ENCODE results near the gene MCC.

The MCC gene

DNA sequence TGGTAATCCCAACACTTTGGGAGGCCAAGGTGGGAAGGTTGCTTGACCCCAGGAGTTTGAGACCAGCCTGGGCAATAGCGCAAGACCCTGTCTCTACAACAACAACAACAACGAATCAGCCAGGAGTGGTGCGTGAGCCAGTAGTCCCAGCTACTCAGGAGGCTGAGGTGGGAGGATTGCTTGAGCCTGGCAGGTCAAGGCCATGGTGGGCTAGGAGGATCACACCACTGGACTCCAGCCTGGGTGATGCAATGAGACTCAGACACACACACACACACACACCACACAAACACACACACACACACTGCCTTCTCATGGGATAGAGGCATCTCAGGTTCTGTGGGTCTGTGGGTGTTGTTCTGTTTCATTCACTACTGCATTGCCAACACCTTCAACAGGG is 396.6 kb downstream of the MCC start:
- no peaks in the 10 kb centered on the region for H3K36me3 ChIP-seq (ENCODE audit: control insufficient read depth in 2 of 2, insufficient read depth in 2 of 2, low read length in 2 of 2)
- H3K27me3 ChIP-seq (ENCODE audit: control insufficient read depth in 2 of 2, insufficient read depth in 2 of 2, low read length in 2 of 2), result no peaks in the 10 kb centered on the region
- H3K27ac ChIP-seq (ENCODE audit: low read depth in 2 of 2, low read length in 2 of 2), result no peak overlapping the region
- H3K4me1 ChIP-seq (ENCODE audit: control insufficient read depth in 2 of 2, insufficient read depth in 2 of 2, low read length in 2 of 2), result no peaks in the 10 kb centered on the region
- H3K9me3 ChIP-seq (ENCODE audit: control insufficient read depth in 2 of 2, low read length in 2 of 2), result no peaks in the 10 kb centered on the region
- H3K9ac ChIP-seq (ENCODE audit: low read depth in 1 of 2, low read length in 2 of 2), result no peak overlapping the region
- H3K4me3 ChIP-seq (ENCODE audit: low read length in 2 of 2), result no peak overlapping the region

DNA sequence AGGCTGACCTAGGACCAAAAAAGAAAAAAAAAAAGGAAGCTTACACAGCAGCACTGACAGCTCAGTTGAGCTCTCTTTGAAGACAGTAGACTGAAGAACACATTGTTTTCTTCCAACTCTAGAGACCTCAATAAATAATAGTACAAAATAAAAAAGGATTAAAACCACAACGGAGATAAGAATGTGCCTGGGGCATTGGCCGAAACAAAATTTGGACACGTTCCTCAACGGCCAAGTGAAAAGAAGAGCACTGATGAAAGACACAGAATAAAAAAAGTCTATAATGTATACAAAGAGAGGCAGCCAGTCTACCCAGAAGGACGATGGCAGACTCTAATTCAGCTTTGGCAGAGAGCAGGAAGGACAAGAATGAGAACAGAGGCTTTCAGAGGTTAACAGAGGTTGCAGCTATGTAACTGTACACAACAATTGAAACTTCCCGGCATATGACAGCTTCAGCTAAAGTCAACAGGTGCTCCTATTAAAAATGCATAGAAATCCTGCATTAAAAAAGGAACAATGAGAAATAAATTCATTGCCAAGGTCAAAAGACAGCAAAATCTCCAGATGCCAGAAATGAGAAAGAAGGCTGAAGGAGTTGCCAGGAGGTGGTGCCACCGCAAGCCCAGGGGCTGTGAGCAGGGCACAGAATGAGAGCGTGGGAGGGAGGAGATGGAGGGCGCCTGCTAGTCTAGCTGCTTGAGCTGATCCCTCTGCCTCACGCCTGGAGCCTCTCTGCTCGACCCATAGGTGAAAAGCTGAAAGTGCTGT is 397.7 kb downstream of the MCC start:
- no peaks in the 10 kb centered on the region for H3K27me3 ChIP-seq (ENCODE audit: control insufficient read depth in 2 of 2, insufficient read depth in 2 of 2, low read length in 2 of 2)
- no peak overlapping the region for H3K9ac ChIP-seq (ENCODE audit: low read depth in 1 of 2, low read length in 2 of 2)
- H3K36me3 ChIP-seq (ENCODE audit: control insufficient read depth in 2 of 2, insufficient read depth in 2 of 2, low read length in 2 of 2), result no peaks in the 10 kb centered on the region
- no peaks in the 10 kb centered on the region for H3K4me1 ChIP-seq (ENCODE audit: control insufficient read depth in 2 of 2, insufficient read depth in 2 of 2, low read length in 2 of 2)
- H3K9me3 ChIP-seq (ENCODE audit: control insufficient read depth in 2 of 2, low read length in 2 of 2), result no peaks in the 10 kb centered on the region
- no peak overlapping the region for H3K27ac ChIP-seq (ENCODE audit: low read depth in 2 of 2, low read length in 2 of 2)
- no peak overlapping the region for H3K4me3 ChIP-seq (ENCODE audit: low read length in 2 of 2)

- no peak overlapping the region for H3K27ac ChIP-seq (ENCODE audit: low read depth in 2 of 2, low read length in 2 of 2)
- H3K27me3 ChIP-seq (ENCODE audit: control insufficient read depth in 2 of 2, insufficient read depth in 2 of 2, low read length in 2 of 2), result no peaks in the 10 kb centered on the region
- H3K9me3 ChIP-seq (ENCODE audit: control insufficient read depth in 2 of 2, low read length in 2 of 2), result no peaks in the 10 kb centered on the region
- H3K9ac ChIP-seq (ENCODE audit: low read depth in 1 of 2, low read length in 2 of 2), result no peak overlapping the region
- no peaks in the 10 kb centered on the region for H3K4me1 ChIP-seq (ENCODE audit: control insufficient read depth in 2 of 2, insufficient read depth in 2 of 2, low read length in 2 of 2)
- H3K36me3 ChIP-seq (ENCODE audit: control insufficient read depth in 2 of 2, insufficient read depth in 2 of 2, low read length in 2 of 2), result no peaks in the 10 kb centered on the region
- no peak overlapping the region for H3K4me3 ChIP-seq (ENCODE audit: low read length in 2 of 2)
These were observed 398.5 kb downstream of the MCC start for GRCh38 chr5:113089653-113090335.

GRCh38 chr5:113087976-113088514 is 400.2 kb downstream of the MCC start:
- H3K27me3 ChIP-seq (ENCODE audit: control insufficient read depth in 2 of 2, insufficient read depth in 2 of 2, low read length in 2 of 2), result no peaks in the 10 kb centered on the region
- no peak overlapping the region for H3K4me3 ChIP-seq (ENCODE audit: low read length in 2 of 2)
- no peaks in the 10 kb centered on the region for H3K36me3 ChIP-seq (ENCODE audit: control insufficient read depth in 2 of 2, insufficient read depth in 2 of 2, low read length in 2 of 2)
- H3K4me1 ChIP-seq (ENCODE audit: control insufficient read depth in 2 of 2, insufficient read depth in 2 of 2, low read length in 2 of 2), result no peaks in the 10 kb centered on the region
- H3K9me3 ChIP-seq (ENCODE audit: control insufficient read depth in 2 of 2, low read length in 2 of 2), result no peaks in the 10 kb centered on the region
- H3K9ac ChIP-seq (ENCODE audit: low read depth in 1 of 2, low read length in 2 of 2), result no peak overlapping the region
- no peak overlapping the region for H3K27ac ChIP-seq (ENCODE audit: low read depth in 2 of 2, low read length in 2 of 2)

- H3K4me1 ChIP-seq (ENCODE audit: control insufficient read depth in 2 of 2, insufficient read depth in 2 of 2, low read length in 2 of 2), result no peaks in the 10 kb centered on the region
- no peaks in the 10 kb centered on the region for H3K9me3 ChIP-seq (ENCODE audit: control insufficient read depth in 2 of 2, low read length in 2 of 2)
- no peak overlapping the region for H3K4me3 ChIP-seq (ENCODE audit: low read length in 2 of 2)
- H3K9ac ChIP-seq (ENCODE audit: low read depth in 1 of 2, low read length in 2 of 2), result no peak overlapping the region
- H3K27ac ChIP-seq (ENCODE audit: low read depth in 2 of 2, low read length in 2 of 2), result no peak overlapping the region
- H3K27me3 ChIP-seq (ENCODE audit: control insufficient read depth in 2 of 2, insufficient read depth in 2 of 2, low read length in 2 of 2), result no peaks in the 10 kb centered on the region
- H3K36me3 ChIP-seq (ENCODE audit: control insufficient read depth in 2 of 2, insufficient read depth in 2 of 2, low read length in 2 of 2), result peaks cover 0 to 2% of the 10 kb centered on the region in 2 donors
These were observed 402.3 kb downstream of the MCC start for GRCh38 chr5:113085880-113086409.

DNA sequence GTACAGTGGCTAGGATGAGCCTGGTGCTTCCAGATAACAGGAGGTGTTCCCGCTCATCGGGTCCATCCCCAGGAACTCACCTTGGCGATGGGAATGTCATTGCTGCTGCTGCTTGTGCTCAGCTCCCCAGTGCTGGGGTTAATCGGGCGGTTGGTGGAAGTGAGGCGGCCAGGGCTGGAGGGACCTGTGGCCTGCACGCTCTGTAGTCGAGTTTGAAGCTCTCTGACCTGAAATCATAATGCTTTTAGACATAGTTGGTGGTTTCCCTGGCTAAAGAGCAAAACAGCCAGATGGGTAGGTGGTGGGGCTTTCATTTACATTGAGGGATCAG is 403.2 kb downstream of the MCC start:
- Histone ChIP-seq H3K36me3 (ENCODE audit: control insufficient read depth in 2 of 2, insufficient read depth in 2 of 2, low read length in 2 of 2) (peaks cover 0 to 2% of the 10 kb centered on the region in 2 donors), H3K4me3 (ENCODE audit: low read length in 2 of 2) (no peak overlapping the region), H3K9ac (ENCODE audit: low read depth in 1 of 2, low read length in 2 of 2) (no peak overlapping the region), H3K27ac (ENCODE audit: low read depth in 2 of 2, low read length in 2 of 2) (no peak overlapping the region), H3K4me1 (ENCODE audit: control insufficient read depth in 2 of 2, insufficient read depth in 2 of 2, low read length in 2 of 2) (no peaks in the 10 kb centered on the region), H3K27me3 (ENCODE audit: control insufficient read depth in 2 of 2, insufficient read depth in 2 of 2, low read length in 2 of 2) (no peaks in the 10 kb centered on the region), H3K9me3 (ENCODE audit: control insufficient read depth in 2 of 2, low read length in 2 of 2) (no peaks in the 10 kb centered on the region)

GRCh38 chr5:113084402-113085083 is 403.7 kb downstream of the MCC start:
- H3K4me1 ChIP-seq (ENCODE audit: control insufficient read depth in 2 of 2, insufficient read depth in 2 of 2, low read length in 2 of 2), result no peaks in the 10 kb centered on the region
- no peaks in the 10 kb centered on the region for H3K27me3 ChIP-seq (ENCODE audit: control insufficient read depth in 2 of 2, insufficient read depth in 2 of 2, low read length in 2 of 2)
- peaks cover 0 to 2% of the 10 kb centered on the region in 2 donors for H3K36me3 ChIP-seq (ENCODE audit: control insufficient read depth in 2 of 2, insufficient read depth in 2 of 2, low read length in 2 of 2)
- H3K9me3 ChIP-seq (ENCODE audit: control insufficient read depth in 2 of 2, low read length in 2 of 2), result no peaks in the 10 kb centered on the region
- no peak overlapping the region for H3K27ac ChIP-seq (ENCODE audit: low read depth in 2 of 2, low read length in 2 of 2)
- H3K4me3 ChIP-seq (ENCODE audit: low read length in 2 of 2), result no peak overlapping the region
- H3K9ac ChIP-seq (ENCODE audit: low read depth in 1 of 2, low read length in 2 of 2), result no peak overlapping the region

GRCh38 chr5:113083481-113083880 is 404.8 kb downstream of the MCC start:
- Histone ChIP-seq H3K4me1 (ENCODE audit: control insufficient read depth in 2 of 2, insufficient read depth in 2 of 2, low read length in 2 of 2) (no peaks in the 10 kb centered on the region), H3K9me3 (ENCODE audit: control insufficient read depth in 2 of 2, low read length in 2 of 2) (no peaks in the 10 kb centered on the region), H3K9ac (ENCODE audit: low read depth in 1 of 2, low read length in 2 of 2) (no peak overlapping the region), H3K27ac (ENCODE audit: low read depth in 2 of 2, low read length in 2 of 2) (no peak overlapping the region), H3K4me3 (ENCODE audit: low read length in 2 of 2) (no peak overlapping the region), H3K36me3 (ENCODE audit: control insufficient read depth in 2 of 2, insufficient read depth in 2 of 2, low read length in 2 of 2) (peaks cover 0 to 2% of the 10 kb centered on the region in 2 donors), H3K27me3 (ENCODE audit: control insufficient read depth in 2 of 2, insufficient read depth in 2 of 2, low read length in 2 of 2) (no peaks in the 10 kb centered on the region)

DNA sequence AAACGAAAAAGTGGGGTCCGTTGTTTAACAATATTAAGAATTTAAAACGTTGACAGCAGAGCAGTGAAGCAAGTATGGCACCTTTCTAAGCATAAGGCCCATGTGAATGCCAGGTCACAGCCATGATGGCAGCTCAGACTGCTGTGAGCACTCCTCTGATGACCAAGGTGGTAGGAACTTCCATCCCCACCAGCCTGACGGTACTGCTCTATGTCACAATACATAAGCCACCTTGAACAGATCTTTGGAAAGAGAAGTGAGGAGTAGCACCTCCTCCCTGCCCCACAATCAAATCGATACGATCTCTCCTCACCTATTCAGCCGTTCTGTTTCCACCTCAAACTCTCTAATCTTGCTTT is 405.7 kb downstream of the MCC start:
- no peaks in the 10 kb centered on the region for H3K9me3 ChIP-seq (ENCODE audit: control insufficient read depth in 2 of 2, low read length in 2 of 2)
- H3K4me3 ChIP-seq (ENCODE audit: low read length in 2 of 2), result no peak overlapping the region
- H3K4me1 ChIP-seq (ENCODE audit: control insufficient read depth in 2 of 2, insufficient read depth in 2 of 2, low read length in 2 of 2), result no peaks in the 10 kb centered on the region
- peaks cover 0 to 2% of the 10 kb centered on the region in 2 donors for H3K36me3 ChIP-seq (ENCODE audit: control insufficient read depth in 2 of 2, insufficient read depth in 2 of 2, low read length in 2 of 2)
- no peak overlapping the region for H3K27ac ChIP-seq (ENCODE audit: low read depth in 2 of 2, low read length in 2 of 2)
- H3K9ac ChIP-seq (ENCODE audit: low read depth in 1 of 2, low read length in 2 of 2), result no peak overlapping the region
- no peaks in the 10 kb centered on the region for H3K27me3 ChIP-seq (ENCODE audit: control insufficient read depth in 2 of 2, insufficient read depth in 2 of 2, low read length in 2 of 2)

Data from mucosa of rectum (tissue), 2 donors.